SIG-M5 treated with dmso at 0.1 percent for 504 hours (cell line): ENCODE results near the gene PLCB1.
"Not testable (repeated sequence)": the region's sequence is repeated elsewhere in the genome, so short reads cannot be mapped to it uniquely, and the experiment has no call there.

Experiments used
- DNase-seq: peaks from one replicate; lab custom pipeline; 2025; ENCODE audit not compliant: unreplicated experiment; lab: John Stamatoyannopoulos, UW

The PLCB1 gene

GRCh38 chr20:8363970-8364733 is 232.1 kb downstream of the PLCB1 start:
- no peak for DNase-seq

- no peak for DNase-seq
Observed at GRCh38 chr20:8364734-8365078, 232.6 kb downstream of the PLCB1 start.

- no peak for DNase-seq
Observed at GRCh38 chr20:8365634-8366033, 233.6 kb downstream of the PLCB1 start.

- no peak for DNase-seq
Observed at GRCh38 chr20:8366303-8366923, 234.3 kb downstream of the PLCB1 start.

- DNase-seq: no peak
Observed at GRCh38 chr20:8367689-8368088, 235.6 kb downstream of the PLCB1 start.

GRCh38 chr20:8368670-8369069 is 236.6 kb downstream of the PLCB1 start:
- peak; percentile 35 for DNase-seq

GRCh38 chr20:8369311-8369710 is 237.2 kb downstream of the PLCB1 start:
- DNase-seq: no peak

GRCh38 chr20:8370774-8371173 is 238.7 kb downstream of the PLCB1 start:
- DNase-seq: no peak

- DNase-seq: peak; percentile 8
Observed at GRCh38 chr20:8372824-8373380, 240.8 kb downstream of the PLCB1 start.

GRCh38 chr20:8373579-8373978 is 241.5 kb downstream of the PLCB1 start:
- no peak for DNase-seq

- DNase-seq: no peak
Observed at GRCh38 chr20:8375898-8376297, 243.8 kb downstream of the PLCB1 start.

- no peak for DNase-seq
Observed at GRCh38 chr20:8376940-8377339, 244.9 kb downstream of the PLCB1 start.

- DNase-seq: not testable (repeated sequence)
Observed at GRCh38 chr20:8379125-8379524, 247.1 kb downstream of the PLCB1 start.

GRCh38 chr20:8385247-8385646 is 253.2 kb downstream of the PLCB1 start:
- no peak for DNase-seq

GRCh38 chr20:8386991-8387390 is 254.9 kb downstream of the PLCB1 start:
- no peak for DNase-seq

GRCh38 chr20:8388141-8388540 is 256.1 kb downstream of the PLCB1 start:
- DNase-seq: no peak

GRCh38 chr20:8388707-8389106 is 256.6 kb downstream of the PLCB1 start:
- no peak for DNase-seq

- peak; percentile 29 for DNase-seq
Observed at GRCh38 chr20:8389381-8390036, 257.4 kb downstream of the PLCB1 start.

GRCh38 chr20:8390037-8390433 is 258.0 kb downstream of the PLCB1 start:
- DNase-seq: no peak

GRCh38 chr20:8390500-8390899 is 258.4 kb downstream of the PLCB1 start:
- no peak for DNase-seq

- DNase-seq: no peak
Observed at GRCh38 chr20:8393381-8393780, 261.3 kb downstream of the PLCB1 start.
